HepG2 (cell line): Measurements from ENCODE around the gene CENPM.

Experiments
- BHLHE40 ChIP-seq: IDR thresholded peaks from 2 replicates; pipeline ENCODE4 v1.6.1; 2011; ENCODE audit warnings: low read length, improper control_type of control experiment
- CBX1 ChIP-seq: IDR thresholded peaks from one replicate; pipeline ENCODE4 v1.6.1; 2016; ENCODE audit warnings: antibody characterized with exemption, low read depth
- FOXM1 ChIP-seq: sonication (generic); formaldehyde crosslinking; IDR thresholded peaks from 2 replicates; pipeline ENCODE4 v1.5.0; 2020; ENCODE audit warnings: missing genetic modification reagents
- JUND ChIP-seq: sonication (generic); formaldehyde crosslinking; IDR thresholded peaks from 2 replicates; pipeline ENCODE4 v1.8.0; 2022; ENCODE audit warnings: mild to moderate bottlenecking, missing genetic modification reagents
- RAD21 ChIP-seq: fragments of 450-650 bp; formaldehyde crosslinking; IDR thresholded peaks from 2 replicates; pipeline ENCODE4 v1.5.0; 2020; ENCODE audit warnings: mild to moderate bottlenecking
- RFX5 ChIP-seq: IDR thresholded peaks from 2 replicates; pipeline ENCODE4 v1.6.1; 2011; ENCODE audit warnings: low read depth, low read length, improper control_type of control experiment
- SIN3A ChIP-seq: IDR thresholded peaks from 2 replicates; pipeline ENCODE4 v1.6.1; 2011; ENCODE audit warnings: low read depth, mild to moderate bottlenecking, control low read depth, low read length, borderline replicate concordance
- SMC3 ChIP-seq: IDR thresholded peaks from 2 replicates; pipeline ENCODE4 v1.6.1; 2011; ENCODE audit warnings: low read length, improper control_type of control experiment
- STAT5B ChIP-seq: sonication (generic); formaldehyde crosslinking; IDR thresholded peaks from 2 replicates; pipeline ENCODE4 v1.4.0; 2020; ENCODE audit warnings: missing genetic modification reagents
- ZIK1 ChIP-seq: sonication (generic); formaldehyde crosslinking; IDR thresholded peaks from 2 replicates; pipeline ENCODE4 v1.5.0; 2020; ENCODE audit warnings: mild to moderate bottlenecking, low read depth, missing genetic modification reagents, borderline replicate concordance
- ZNF362 ChIP-seq: sonication (generic); formaldehyde crosslinking; IDR thresholded peaks from 2 replicates; pipeline ENCODE4 v1.4.0; 2020; ENCODE audit warnings: missing genetic modification reagents, mild to moderate bottlenecking, borderline replicate concordance
- ZNF777 ChIP-seq: sonication (generic); formaldehyde crosslinking; IDR thresholded peaks from 2 replicates; pipeline ENCODE4 v1.4.0; 2020; ENCODE audit warnings: missing genetic modification reagents

DNA sequence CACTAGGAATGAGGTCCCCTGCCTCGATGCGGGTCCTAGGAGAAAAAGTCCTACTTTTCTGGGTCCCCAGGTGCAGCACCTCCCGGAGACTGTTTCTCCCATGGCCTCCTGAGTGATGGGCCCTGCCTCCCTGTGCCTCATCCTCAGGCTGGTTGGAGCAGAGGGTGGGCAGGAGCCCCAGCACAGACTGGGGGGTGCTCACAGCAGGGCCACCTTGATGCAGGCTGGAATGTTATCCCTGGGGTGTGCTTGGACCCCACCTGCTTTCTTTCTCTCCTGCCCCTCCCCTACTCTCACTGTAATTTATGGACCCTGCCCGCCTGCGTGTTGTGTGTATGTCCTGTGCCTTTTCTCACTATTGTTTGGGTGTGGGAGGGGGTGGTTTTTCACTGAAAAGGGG lies 40.1 kb downstream of the CENPM start:
- no peak for TF ChIP-seq SMC3
- TF ChIP-seq RFX5 = no peak
- TF ChIP-seq ZNF362 (CRISPR knock-in tag) = no peak
- no peak for TF ChIP-seq CBX1
- no peak for TF ChIP-seq RAD21 (CRISPR knock-in tag)
- TF ChIP-seq BHLHE40 = no peak
- no peak for TF ChIP-seq SIN3A
- TF ChIP-seq ZNF777 (CRISPR knock-in tag) = no peak
- no peak for TF ChIP-seq FOXM1
- no peak for TF ChIP-seq JUND (CRISPR knock-in tag)
- no peak for TF ChIP-seq ZIK1 (CRISPR knock-in tag)
- no peak for TF ChIP-seq STAT5B (CRISPR knock-in tag)
